GM18868 (cell line): Measurements from ENCODE around the gene RNF213.

Experiments used
- ATAC-seq: cut with Tn5 transposase; IDR thresholded peaks from one replicate; pipeline ENCODE4 v1.9.1; 2021; ENCODE audit warnings: mild to moderate bottlenecking, moderate library complexity; ENCODE audit not compliant: unreplicated experiment

The RNF213 gene

DNA sequence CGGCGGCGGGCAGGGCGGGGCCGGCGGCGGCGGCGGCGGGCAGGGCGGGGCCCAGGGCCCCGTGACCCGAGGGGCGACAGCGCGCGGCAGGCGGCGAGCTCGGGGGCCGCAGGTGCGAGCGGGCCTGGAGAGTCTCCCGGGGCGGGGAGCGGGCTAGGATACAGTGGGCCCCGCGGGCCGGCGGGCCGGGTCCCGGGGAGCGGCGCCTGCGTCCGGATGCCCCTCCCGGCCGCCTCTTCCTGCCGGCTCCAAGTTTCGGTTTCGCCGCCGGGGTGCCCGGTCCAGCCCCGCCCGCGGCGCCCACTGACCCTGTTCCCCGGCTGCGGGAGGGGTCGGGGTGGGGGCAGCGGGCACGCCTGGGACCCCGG lies at the start of gene RNF213:
Gene RNF213 (plus strand): TSS at position 62 of the 368 bp plus-strand sequence. CDS start 2,830 bp downstream, outside the sequence.
- no peak for ATAC-seq

DNA sequence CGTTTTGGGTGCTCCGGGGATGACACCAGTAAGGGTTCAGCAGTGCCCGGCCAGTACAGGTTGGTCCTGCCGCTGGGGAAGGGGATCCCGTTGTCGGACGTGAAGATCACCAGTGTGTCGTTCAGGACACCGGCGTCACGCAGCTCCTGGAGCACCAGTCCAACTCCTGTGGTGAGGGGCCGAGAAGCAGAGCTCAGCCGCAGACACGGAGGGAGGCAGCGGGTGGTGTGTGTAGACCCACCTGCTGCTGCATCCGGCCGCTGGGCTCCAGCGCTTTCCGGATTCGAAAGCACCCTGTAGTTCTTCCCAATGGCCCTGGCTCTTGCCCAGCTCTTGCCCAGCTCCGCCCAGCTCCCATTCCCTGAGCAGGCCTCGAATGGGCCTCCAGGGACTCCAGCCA lies 48.5 kb upstream of the RNF213 start:
- ATAC-seq = no peak

DNA sequence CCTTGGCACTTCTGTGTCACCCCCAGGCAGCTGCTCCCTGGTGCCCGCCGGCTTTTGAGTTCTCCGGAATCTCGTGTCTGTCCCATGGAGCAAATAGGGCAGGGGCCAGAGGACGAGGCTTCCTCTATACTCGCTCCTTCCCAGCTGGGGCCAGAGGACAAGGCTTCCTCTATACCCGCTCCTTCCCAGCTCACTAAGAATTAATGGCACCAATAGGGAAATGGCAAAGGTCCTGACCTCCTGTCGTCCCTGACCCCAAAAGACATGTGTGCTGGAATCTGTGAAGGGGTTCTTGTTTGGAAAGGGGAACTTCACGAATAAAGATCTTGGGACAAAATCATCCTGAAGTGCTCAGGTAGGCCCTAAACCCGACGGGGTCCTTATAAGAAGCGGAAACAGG lies 48.1 kb upstream of the RNF213 start:
- ATAC-seq = no peak

DNA sequence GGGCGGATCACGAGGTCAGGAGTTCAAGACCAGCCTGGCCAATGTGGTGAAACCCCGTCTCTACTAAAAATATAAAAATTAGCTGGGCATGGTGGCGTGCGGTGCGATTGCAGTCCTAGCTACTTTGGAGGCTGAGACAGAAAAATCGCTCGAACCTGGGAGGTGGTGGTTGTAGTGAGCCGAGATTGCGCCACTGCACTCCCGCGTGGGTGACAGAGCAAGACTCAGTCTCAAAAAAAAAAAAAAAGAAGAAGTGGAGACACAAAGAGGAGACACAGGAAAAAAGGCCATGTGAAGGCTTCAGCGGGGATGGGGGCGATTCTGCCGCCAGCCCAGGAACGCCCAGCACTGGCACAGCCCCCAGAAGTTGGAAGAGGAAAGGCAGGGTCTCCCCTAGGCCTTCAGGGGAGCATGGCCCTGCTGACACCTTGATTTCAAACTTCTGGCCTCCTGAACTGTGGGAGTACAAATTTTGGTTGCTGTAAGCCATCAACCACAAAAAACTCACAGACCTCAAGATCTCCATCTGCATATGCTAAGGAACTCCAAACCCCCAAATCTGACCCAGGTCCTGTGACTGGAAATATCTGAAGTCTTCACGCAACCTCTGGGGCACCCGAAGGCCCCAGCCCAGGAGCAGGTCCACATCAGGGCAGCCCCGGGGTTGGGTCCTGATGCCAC lies 47.5 kb upstream of the RNF213 start:
- no peak for ATAC-seq

DNA sequence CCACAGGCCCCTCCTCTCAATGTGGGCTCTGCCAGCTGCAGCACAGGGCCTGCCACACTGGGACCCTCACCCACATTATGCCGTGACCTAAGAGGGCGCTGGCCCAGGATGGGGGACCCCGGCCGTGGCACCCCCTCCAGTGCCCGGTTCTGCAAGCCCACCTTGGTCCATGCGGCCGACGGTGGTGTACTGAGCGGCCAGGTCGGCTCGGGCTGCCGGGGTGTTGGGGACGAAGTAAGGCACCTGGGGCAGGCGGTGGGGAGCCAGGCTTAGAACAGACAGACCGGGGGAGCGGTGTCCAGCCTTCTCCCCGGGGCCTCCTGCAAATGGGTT lies 47.0 kb upstream of the RNF213 start:
- no peak for ATAC-seq

DNA sequence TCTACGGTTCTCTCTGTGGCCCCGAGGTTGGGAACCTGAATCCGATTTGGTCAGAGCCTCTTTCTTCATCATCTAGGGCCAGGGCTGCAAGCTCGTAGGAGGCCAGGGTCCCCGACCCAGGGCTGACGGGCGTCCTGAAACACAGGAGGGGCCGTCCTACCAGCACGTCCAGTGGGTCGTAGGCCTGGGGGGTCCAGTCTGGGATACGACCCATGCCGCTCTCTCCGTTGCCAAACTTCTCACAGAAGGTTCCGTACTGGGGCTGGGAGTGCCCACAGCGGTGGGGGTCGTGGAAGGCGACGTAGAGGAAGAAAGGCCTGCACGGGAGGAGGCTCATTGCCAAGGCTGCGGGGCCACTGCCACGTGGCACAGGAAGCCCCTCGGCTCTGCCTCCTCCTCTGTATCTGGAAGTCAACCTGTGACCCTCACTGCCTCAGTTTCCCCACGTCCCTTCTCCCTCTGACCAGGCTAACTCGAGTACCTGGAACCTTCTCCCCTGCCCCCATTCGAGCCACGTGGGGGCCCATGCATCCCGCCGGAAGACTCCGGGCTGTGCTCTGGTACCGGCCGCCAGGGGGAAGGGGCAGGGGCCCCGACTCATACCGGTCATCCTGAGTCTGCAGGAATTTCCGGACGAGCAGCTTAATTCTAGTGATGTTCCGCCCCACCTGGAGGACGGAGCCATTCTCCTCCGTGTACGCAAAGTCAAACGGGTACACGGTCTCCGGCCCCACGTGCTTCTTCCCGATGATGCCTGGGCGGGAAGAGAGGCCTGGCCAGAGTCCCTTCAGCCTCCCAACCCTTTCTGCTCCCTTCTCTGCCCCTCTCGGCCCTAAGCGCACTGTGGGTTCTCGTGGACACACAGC lies 46.4 kb upstream of the RNF213 start:
- no peak for ATAC-seq

DNA sequence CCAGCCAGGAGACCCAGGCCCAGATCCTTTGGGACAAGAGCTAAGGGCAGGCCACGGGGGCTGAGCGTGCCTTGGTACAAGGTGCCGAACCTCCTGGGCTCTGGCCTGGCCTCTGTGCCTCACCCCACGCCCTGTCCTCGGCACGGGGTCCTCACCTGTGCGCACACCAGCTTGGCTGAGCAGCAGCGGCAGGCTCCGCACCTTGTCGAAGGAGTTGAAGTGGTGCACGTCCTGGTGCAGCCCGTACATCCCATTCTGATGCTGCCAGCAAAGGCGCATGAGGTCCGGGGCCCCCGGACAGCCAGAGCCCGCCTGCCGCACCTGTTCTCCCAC lies 45.8 kb upstream of the RNF213 start:
- ATAC-seq = no peak

DNA sequence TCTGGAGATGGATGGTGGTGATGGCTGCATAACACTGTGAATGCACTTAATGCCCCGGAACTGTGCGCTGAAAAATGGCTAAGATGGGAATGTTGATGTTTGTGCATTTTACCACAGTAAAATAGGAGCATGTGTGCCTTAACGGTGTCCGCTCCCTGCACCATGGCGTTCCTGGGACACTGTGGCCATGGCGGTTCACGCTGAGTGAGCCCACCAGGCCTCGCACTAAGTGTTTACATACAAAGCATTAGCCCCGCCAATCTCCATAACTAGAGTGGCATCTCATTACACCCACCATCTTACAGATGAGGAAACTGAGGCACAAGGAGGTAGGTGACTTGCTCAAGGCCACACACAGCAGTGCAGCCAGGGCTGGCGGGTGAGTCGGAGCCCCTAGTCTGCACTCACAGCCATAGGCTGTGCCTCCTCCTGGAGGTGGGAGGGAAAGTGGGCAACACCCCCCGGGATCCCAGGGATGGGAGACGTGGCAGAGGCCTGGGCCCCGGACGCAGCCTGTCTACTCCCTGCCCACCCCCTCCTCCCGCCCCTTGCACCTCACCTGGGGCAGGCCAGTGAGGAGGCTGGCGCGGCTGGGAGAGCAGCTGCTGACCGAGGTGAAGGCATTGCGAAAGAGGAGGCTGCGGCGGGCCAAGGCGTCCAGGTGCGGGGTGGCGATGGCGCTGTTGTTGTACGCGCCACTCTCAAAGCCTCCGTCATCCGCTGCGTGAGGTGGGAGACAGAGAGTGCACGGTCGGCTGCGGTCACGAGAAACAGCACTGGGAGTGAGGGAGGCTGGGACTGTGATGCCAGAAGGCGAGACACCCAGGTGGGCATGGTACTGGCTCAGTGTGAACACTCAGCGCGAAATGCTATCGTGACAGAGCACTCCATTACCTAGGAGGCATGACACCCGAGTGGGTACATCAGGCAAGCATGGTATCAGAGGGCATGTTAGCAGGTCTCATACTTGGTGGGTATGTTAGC lies 43.9 kb upstream of the RNF213 start:
- no peak for ATAC-seq

DNA sequence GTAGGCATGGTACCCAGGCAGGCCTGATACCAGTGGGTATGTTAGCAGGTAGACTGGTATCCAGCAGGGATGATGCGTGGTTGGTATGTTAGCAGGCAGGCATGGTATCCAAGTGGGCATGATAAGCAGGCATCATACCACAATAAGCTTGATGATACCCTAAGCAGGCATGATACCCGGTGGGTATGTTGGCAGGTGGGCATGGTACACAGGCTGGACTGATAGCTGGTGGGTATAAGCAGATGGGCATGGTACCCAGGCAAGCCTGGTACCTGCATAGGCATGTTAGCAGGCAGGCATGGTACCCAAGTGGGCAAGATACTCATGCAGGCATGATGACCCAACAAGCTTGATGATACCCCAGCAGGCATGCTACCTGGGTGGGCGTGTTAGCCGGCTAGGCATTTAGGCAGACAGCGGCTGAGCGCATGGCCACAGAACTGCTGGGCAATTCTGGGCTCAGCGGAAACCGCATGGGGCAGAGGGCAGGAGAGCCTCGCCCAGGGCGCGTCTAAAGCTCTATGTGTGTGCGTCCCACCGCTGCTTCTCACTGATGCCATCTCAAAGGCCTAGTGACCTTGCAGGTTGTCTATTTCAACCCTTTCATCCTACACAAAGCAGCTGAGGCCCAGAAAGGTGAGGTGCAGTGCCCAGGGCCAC lies 42.8 kb upstream of the RNF213 start:
- ATAC-seq = no peak

DNA sequence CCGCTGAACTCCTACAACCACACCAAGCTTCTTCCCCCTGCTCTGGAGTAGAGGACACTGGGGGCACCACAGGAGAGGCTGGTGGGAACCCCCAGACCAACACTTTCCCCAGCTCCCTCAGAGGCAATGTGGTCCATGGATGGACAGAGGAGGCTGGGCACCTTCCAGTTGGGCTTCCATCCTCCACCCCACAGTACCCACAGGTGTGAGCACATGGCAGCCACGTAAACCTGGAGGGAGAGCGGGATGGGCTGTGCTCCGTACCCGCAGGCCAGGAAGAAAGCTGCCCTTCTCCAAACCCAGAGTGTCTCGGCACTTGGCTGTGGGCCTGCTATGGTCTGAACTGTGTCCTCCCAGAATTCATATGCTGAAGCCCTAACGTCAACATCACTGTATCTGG lies 42.3 kb upstream of the RNF213 start:
- no peak for ATAC-seq

DNA sequence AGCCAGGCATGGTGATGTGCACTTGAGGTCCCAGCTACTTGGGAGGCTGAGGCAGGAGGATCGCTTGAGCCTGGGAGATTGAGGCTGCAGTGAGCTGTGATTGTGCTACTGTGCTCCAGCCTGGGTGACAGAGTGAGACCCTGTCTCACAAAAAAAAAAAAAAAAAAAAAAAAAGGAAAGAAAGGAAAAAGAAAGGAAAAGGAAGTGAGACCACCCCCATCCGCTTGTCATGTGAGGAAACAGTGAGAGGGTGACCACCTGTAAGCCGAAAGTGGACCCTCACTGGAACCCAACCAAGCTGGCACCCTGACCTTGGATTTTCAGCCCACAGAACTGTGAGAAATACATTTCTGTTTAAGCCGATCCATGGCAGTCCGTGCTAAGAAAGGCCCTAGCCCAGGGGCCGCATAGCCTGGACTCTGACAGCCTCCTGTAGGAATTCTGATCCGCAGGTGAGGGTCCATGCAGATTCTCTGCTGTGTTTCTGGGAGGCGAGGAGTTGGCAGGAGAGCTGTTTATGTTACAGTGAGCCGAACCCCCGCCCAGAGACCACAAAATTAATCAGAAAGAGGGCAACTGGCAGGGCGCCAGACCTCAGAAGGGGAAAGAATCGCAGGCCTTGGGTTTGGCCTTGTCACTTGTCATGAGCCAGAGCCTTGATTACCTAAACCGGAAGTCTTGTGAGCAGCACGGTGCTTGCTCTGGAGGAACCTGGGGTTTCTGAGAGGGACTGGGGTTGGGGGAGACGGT lies 41.5 kb upstream of the RNF213 start:
- peak; percentile 50 for ATAC-seq

DNA sequence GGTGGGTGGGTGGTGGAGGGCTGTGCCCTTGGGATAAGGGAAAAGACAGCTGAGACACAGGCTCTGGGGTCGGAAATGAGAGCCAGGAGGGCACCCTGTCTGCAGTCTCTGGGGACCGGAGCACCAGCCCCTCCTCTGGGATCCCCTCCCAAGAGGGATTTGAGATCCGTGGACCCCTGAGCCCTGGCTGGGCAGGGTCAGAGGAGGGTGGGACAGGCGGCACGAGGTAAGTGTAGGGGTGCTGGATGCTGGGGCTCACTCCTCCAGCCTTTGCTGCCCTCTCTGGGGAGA lies 40.9 kb upstream of the RNF213 start:
- peak; percentile 16 for ATAC-seq

DNA sequence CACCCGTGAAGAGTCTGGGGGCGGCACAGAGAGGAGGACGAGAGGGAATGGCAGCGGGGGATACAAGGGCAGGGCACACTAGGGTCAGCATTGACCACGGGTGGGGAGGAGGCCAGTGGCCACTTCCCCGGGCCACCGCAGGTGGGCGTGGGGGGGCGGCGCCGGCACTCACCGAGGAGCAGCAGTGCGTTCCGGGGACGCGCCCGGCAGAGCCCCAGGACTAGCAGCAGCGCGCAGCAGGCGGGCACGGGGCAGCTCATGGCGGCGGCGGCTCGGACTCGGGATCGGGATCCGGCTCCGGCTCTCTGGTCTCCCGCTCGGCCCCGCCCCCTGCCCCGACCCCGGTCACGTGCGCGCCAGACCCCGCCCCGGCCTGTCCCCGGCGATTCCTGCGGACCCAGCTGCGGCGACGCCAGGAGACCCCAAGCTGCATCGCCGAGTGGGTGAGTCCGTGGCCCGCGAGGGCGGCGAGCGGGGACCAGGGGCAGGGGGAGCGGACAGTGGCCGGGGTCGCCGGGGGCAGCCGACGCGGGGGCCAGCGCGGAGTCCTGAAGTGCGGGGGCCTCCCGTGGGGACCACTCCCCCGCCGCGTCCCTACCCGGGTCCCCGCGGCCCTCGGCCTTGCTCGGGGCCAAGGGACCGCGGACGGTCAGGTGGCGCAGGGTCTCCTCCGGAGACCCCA lies 40.5 kb upstream of the RNF213 start, which contains the start of the genes SGSH and SLC26A11:
Gene SGSH (minus strand): TSS at position 280 of the 682 bp plus-strand sequence. CDS start 20 bp downstream, at position 260.
Gene SLC26A11 (plus strand): TSS at position 374 of the 682 bp plus-strand sequence. CDS start 1,134 bp downstream, outside the sequence.
- peak; percentile 46 for ATAC-seq

DNA sequence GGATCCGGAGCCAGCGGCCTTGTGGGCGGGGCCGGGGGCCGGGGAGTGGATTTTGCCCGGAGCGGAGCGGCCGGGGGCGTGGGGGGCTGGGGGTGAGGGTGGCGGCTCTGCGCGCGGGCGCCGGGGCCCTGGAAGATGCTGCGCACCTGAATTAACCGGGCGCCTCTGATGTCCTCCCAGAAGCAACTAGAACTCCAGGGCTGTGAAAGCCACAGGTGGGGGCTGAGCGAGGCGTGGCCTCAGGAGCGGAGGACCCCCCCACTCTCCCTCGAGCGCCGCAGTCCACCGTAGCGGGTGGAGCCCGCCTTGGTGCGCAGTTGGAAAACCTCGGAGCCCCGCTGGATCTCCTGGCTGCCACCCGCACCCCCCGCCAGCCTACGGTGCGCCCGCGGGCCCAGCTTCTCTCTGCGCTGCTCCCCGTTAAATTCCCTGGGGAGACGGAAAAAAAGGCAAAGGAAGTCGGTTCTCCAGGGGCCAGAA lies 39.9 kb upstream of the RNF213 start:
- peak; percentile 7 for ATAC-seq

DNA sequence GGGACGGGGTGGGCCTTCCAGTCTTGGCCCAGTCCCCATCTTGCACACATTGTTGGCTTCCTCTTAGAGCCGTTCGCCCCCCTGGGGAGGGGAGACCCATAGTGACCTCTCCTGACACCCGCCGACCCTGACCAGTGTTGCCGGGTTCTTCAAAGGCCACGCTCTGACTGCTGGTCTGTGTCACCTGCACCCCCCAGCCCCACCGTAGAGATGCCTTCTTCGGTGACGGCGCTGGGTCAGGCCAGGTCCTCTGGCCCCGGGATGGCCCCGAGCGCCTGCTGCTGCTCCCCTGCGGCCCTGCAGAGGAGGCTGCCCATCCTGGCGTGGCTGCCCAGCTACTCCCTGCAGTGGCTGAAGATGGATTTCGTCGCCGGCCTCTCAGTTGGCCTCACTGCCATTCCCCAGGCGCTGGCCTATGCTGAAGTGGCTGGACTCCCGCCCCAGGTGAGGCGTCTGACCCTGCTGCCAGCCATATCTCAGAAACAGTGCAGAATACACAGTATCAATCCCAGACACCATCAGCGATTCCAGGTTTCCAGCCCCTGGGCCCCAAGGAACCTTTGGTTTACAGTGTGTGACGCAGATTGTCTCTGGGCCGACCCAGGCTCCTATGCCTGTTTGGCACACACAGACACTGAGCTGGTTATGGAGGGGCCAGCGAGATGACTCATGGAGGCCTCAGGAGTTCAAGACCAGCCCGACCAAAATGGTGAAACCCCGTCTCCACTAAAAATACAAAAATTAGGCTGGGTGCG lies 39.1 kb upstream of the RNF213 start:
- ATAC-seq = no peak

DNA sequence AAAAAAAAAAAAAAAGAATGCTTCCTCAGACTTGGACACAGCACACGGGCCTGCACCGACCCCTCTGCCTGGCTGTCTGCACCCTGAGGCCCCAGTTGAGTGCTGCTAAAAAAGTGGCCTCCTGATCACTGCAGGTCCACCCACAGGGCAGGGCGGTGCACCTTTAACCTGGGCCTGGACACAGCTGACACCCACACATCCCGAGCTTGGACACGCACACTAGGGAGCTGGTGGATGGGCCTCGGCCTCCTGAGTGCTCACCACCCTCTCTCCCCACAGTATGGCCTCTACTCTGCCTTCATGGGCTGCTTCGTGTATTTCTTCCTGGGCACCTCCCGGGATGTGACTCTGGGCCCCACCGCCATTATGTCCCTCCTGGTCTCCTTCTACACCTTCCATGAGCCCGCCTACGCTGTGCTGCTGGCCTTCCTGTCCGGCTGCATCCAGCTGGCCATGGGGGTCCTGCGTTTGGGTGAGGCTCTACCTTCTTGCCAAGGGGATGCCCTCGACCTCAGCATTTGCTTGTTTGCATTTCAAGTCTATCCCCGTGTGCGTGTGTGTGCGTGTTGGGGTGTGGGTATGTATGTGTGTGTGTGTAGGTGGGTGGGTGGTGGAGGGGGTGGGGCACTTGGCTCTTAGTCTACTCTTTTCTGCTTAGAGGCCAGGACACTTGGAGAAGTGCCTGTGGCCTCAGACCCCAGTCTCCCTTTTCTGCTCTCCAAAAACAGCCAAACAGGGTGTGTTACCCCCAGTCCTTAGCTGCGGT lies 38.1 kb upstream of the RNF213 start:
- ATAC-seq = no peak

DNA sequence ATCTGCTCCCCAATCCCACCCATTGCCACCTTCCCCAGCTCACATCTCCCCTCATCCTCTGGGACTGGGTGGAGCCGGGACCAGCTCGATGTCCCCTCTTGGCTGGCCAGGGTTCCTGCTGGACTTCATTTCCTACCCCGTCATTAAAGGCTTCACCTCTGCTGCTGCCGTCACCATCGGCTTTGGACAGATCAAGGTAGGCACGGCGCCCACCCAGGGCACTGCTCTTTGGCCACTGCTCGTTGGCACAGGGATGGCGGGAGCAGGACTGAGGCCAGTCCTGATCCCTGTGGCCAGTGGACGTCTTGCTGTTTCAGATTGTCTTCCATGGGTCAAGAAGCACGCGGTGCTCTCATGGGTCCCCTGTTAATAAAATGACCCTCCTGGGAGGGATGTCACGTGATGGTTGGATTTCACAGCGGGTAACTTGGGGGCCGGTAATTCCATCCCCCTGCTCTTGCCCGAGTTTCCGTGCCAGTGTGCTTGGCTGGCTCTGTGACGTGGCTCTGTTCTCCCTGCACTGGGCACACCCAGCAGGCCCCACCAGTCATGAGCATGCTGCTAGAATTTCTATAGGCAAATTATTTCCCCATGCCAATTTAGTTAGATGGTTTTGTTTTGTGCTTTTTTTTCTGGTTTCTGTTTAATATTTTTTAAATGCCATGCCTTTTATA lies 37.4 kb upstream of the RNF213 start:
- ATAC-seq = no peak
